K562 (cell line): ENCODE measurements around the gene ADD1. TPM values are rescaled to one million over a fixed set of nuclear protein-coding genes. Genes with fewer than 3 reads are reported as not detected.

ENCODE experiments used
- ATAC-seq: fragments of 200-7000 bp; cut with Tn5 transposase; 3 replicates; pipeline ENCODE4 v1.9.1; 2020; ENCODE audit warnings: moderate library complexity
- BruUV-seq: library from RNA; stranded (reverse); fragments of 400-500 nt; replicated peaks from 2 replicates; lab custom pipeline; 2021; lab: Mats Ljungman, UMichigan
- CTCF ChIA-PET: fragments of 300-600 bp; formaldehyde crosslinking; extraction: SDS; loops from one replicate; lab custom pipeline; 2021; ENCODE audit warnings: low intra/inter-chr PET ratio; lab: Yijun Ruan, JAX
- POLR2A ChIA-PET: fragments of 300-600, 350-650 bp; sonication (Branson Sonifier 250); formaldehyde crosslinking; extraction: SDS; loops from one replicate; lab custom pipeline; 2021; ENCODE audit warnings: antibody characterized with exemption, inconsistent platforms; lab: Yijun Ruan, JAX
- DNase-seq, 4 experiments: peaks; one replicate each; pipeline versions ENCODE4 v3.0.0 to v3.0.0-alpha.2; 2011 to 2018; ENCODE audit warnings: low spot score in 3 of 4, mixed read lengths in 3 of 4; ENCODE audit errors: extremely low read depth in 1 of 4
- FAIRE-seq: peaks from 2 replicates; lab custom pipeline; 2011; peaks lifted over from hg19 to GRCh38; lab: Jason Lieb, UNC
- H2AFZ ChIP-seq: 2 replicates; pipeline ENCODE4 v1.6.0; 2011; ENCODE audit warnings: low read depth, low read length, control low read depth, inconsistent platforms
- H3K27ac ChIP-seq: fragments of 200-600 bp; 3 replicates; pipeline ENCODE4 v1.8.0; 2011; ENCODE audit warnings: low read depth, mild to moderate bottlenecking, control low read depth, inconsistent platforms, low read length, moderate library complexity, mixed read lengths; ENCODE audit errors: extremely low read depth
- H3K27me3 ChIP-seq, 2 experiments: fragments of 300-600 bp in 1 of 2; 2 replicates in 1 of 2; 3 replicates in 1 of 2; pipeline versions ENCODE4 v1.6.0 to v1.8.0; 2011; ENCODE audit warnings: inconsistent platforms in 2 of 2, low read length in 2 of 2, mild to moderate bottlenecking in 1 of 2, mixed read lengths in 1 of 2, moderate library complexity in 1 of 2; ENCODE audit not compliant: control insufficient read depth in 2 of 2, insufficient read depth in 2 of 2
- H3K36me3 ChIP-seq: fragments of 300-600 bp; 3 replicates; pipeline ENCODE4 v1.8.0; 2011; ENCODE audit warnings: mild to moderate bottlenecking, low read length, inconsistent platforms; ENCODE audit not compliant: control insufficient read depth, insufficient read depth
- H3K4me1 ChIP-seq, 2 experiments: fragments of 200-600 bp in 1 of 2; replicated peaks in 1 of 2; 2 replicates in 1 of 2; 3 replicates in 1 of 2; pipeline versions ENCODE4 v1.5.1 to v1.8.0; 2011; ENCODE audit warnings: inconsistent platforms in 2 of 2, low read length in 2 of 2, mild to moderate bottlenecking in 1 of 2, mixed read lengths in 1 of 2, moderate library complexity in 1 of 2; ENCODE audit not compliant: control insufficient read depth in 2 of 2, insufficient read depth in 2 of 2
- H3K4me2 ChIP-seq: 2 replicates; pipeline ENCODE4 v1.6.1; 2011; ENCODE audit warnings: low read length, control low read depth, inconsistent platforms, mixed read lengths; ENCODE audit not compliant: insufficient read depth
- H3K4me3 ChIP-seq: fragments of 200-600 bp; sonication (generic), shearing (Covaris generic); 2 replicates; pipeline ENCODE4 v1.5.1; 2016; ENCODE audit warnings: control low read depth, inconsistent platforms
- H3K79me2 ChIP-seq: fragments of 200-600 bp; 3 replicates; pipeline ENCODE4 v1.8.0; 2011; ENCODE audit warnings: low read length, inconsistent platforms; ENCODE audit not compliant: control insufficient read depth, insufficient read depth
- H3K9ac ChIP-seq, 2 experiments: 2 replicates each; pipeline versions ENCODE4 v1.6.0 to v1.6.1; 2011; ENCODE audit warnings: low read depth in 2 of 2, low read length in 2 of 2, control low read depth in 1 of 2, inconsistent platforms in 1 of 2, mild to moderate bottlenecking in 1 of 2, mixed read lengths in 1 of 2; ENCODE audit not compliant: insufficient read depth in 1 of 2
- H3K9me1 ChIP-seq: one replicate; pipeline ENCODE4 v1.6.0; 2011; ENCODE audit warnings: inconsistent platforms, mild to moderate bottlenecking, low read length, moderate library complexity; ENCODE audit not compliant: control insufficient read depth, insufficient read depth
- H3K9me3 ChIP-seq: replicated peaks from 2 replicates; pipeline ENCODE4 v1.5.1; 2011; ENCODE audit warnings: low read depth, low read length, inconsistent platforms; ENCODE audit not compliant: control insufficient read depth, insufficient read depth
- H4K20me1 ChIP-seq: replicated peaks from 2 replicates; pipeline ENCODE4 v1.6.1; 2011; ENCODE audit warnings: low read length, inconsistent platforms, mixed read lengths; ENCODE audit not compliant: control insufficient read depth, insufficient read depth
- ATF3 ChIP-seq, 2 experiments: fragments of 450-650 bp in 1 of 2; sonication (generic) in 1 of 2; formaldehyde crosslinking in 1 of 2; IDR thresholded peaks in 1 of 2; conservative IDR thresholded peaks in 1 of 2; 2 replicates each; pipeline versions ENCODE4 v1.6.1 to v1.8.1; 2016 to 2023; ENCODE audit warnings: mild to moderate bottlenecking in 2 of 2, moderate library complexity in 2 of 2, inconsistent platforms in 1 of 2, missing genetic modification reagents in 1 of 2
- MCM2 ChIP-seq: fragments of 450-650 bp; IDR thresholded peaks from 2 replicates; pipeline ENCODE4 v1.6.1; 2017; ENCODE audit warnings: low read depth, mild to moderate bottlenecking
- NFE2L1 ChIP-seq: fragments of 450-650 bp; IDR thresholded peaks from 2 replicates; pipeline ENCODE4 v1.6.1; 2016; ENCODE audit warnings: missing genetic modification characterization, low read depth, mild to moderate bottlenecking, missing compliant biosample characterization, moderate library complexity, borderline replicate concordance
- NR2C2 ChIP-seq, 2 experiments: fragments of 200-800 bp in 1 of 2; sonication (Bioruptor generic) in 1 of 2; sonication (generic) in 1 of 2; formaldehyde crosslinking in 1 of 2; IDR thresholded peaks; 2 replicates each; pipeline versions ENCODE4 v1.6.1 to v1.8.0; 2016 to 2022; ENCODE audit warnings: mild to moderate bottlenecking in 1 of 2, missing compliant biosample characterization in 1 of 2, missing genetic modification characterization in 1 of 2, missing genetic modification reagents in 1 of 2
- PCBP1 ChIP-seq: fragments of 200-400 bp; formaldehyde crosslinking; IDR thresholded peaks from 2 replicates; pipeline ENCODE4 v1.6.1; 2018; ENCODE audit warnings: mild to moderate bottlenecking, low read depth, low read length; ENCODE audit not compliant: poor library complexity, severe bottlenecking
- WGBS: fragments of 100-300 bp; shearing (Covaris generic); methylation state at CpG from one replicate; pipeline ENCODE4 v1.1.6; 2016; ENCODE audit warnings: low coverage, mixed read lengths; ENCODE audit not compliant: insufficient coverage; ENCODE audit errors: missing lambda C conversion rate; 5-methylcytosine and 5-hydroxymethylcytosine counted together
- in situ Hi-C: fragments of 300-500 bp; cut with MboI; formaldehyde crosslinking; loops from 4 replicates; pipeline ENCODE4 v1.15.0; 2018; ENCODE audit warnings: inconsistent platforms, mixed read lengths
- intact Hi-C: fragments of 100-400 bp; cut with micrococcal nuclease; formaldehyde crosslinking; loops from 2 replicates; pipeline ENCODE4 v1.14.2; 2022
- polyA plus RNA-seq, 8 experiments: library from polyadenylated mRNA; depleted of rRNA in 4 of 8; stranded (reverse) in 5 of 8; unstranded in 3 of 8; fragments of >200 nt; fragmentation: Nextera tagmentation in 2 of 8; fragmentation: Illumina TruSeq in 1 of 8; extraction: Ambion mirVana in 2 of 8; extraction: Trizol in 1 of 8; gene quantifications; 2 replicates each; pipeline versions ENCODE4 v1.2.1 to v1.2.3, GENCODE V29; 2011 to 2014; ENCODE audit warnings: inconsistent platforms in 1 of 8, missing spikeins in 1 of 8
- total RNA-seq, 7 experiments: library from RNA; depleted of rRNA in 6 of 7; stranded (reverse); fragments of >200 nt in 6 of 7; fragmentation: Illumina TruSeq in 2 of 7; extraction: Trizol in 2 of 7; gene quantifications; 2 replicates each; pipeline versions ENCODE4 v1.2.1 to v1.2.3, GENCODE V29; 2011 to 2021; ENCODE audit warnings: low replicate concordance in 1 of 7
- TF ChIP-seq, protein P1 (sequence below): sonication (generic); formaldehyde crosslinking; IDR thresholded peaks from 2 replicates; pipeline ENCODE4 v1.8.1; 2023; ENCODE audit warnings: mild to moderate bottlenecking, missing genetic modification reagents
- TF ChIP-seq, protein P2 (sequence below): fragments of 250-450 bp; sonication (Bioruptor Pico); IDR thresholded peaks from 2 replicates; pipeline ENCODE4 v1.8.0; 2021; ENCODE audit warnings: moderate library complexity, mild to moderate bottlenecking, inconsistent platforms

The ADD1 gene
- total and polyA plus RNA-seq, 9 of the 15 experiments (the other 6 are each of a cell fraction or from before 2014, with no cell fraction given): 17.5 to 153 (median 74.0) TPM

DNA sequence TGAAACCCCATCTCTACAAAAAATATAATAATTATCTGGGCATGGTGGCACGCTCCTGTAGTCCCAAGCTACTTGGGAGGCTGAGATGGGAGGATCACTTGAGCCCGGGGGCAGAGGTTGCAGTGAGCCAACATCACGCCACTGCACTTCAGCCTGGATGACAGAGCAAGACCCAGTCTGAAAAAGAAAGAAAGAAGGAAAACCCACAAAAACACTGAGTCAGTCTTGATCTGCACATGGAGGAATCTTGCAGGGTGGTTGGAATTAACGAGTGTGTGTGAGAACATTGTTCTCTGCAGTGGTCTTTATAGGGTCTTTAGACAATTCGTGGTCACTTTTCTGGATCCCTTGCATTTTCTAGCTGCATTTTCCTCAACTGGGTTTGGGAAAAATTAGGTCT lies 23.2 kb downstream of the ADD1 start:
- ATAC-seq (no peak), FAIRE-seq (no peak), DNase-seq (no peak)
- BruUV-seq: no TSS peak
- H2AFZ ChIP-seq: no peak overlapping the region
- H3K4me3 ChIP-seq: no peak overlapping the region
- WGBS: 63% methylated on average over 5 of the region's 5 CpGs
- H3K27ac ChIP-seq: no peak overlapping the region
- H4K20me1 ChIP-seq: peaks cover 59% of the 10 kb centered on the region
- H3K9me1 ChIP-seq: peaks cover 6% of the 10 kb centered on the region
- peaks cover 22 to 44% of the 10 kb centered on the region in 2 experiments for H3K4me1 ChIP-seq
- ChIA-PET POLR2A (interaction anchor here (0.9 to 1.6 kb wide), 3 partner anchors 12 to 16 kb away, joined by 3 to 5 read pairs (median 3); no protein-coding TSS in a partner anchor), CTCF (no interaction called here)
- in situ Hi-C loops (no loop called here), intact Hi-C loops (loop anchor here (5.0 kb wide), 1 partner anchor 75 kb away; the partner anchor contains the start of gene SH3BP2)
- peaks cover 8% of the 10 kb centered on the region; the same call in 1 of the 3 replicates for H3K36me3 ChIP-seq
- H3K27me3 ChIP-seq: no peaks in the 10 kb centered on the region
- H3K79me2 ChIP-seq: peaks cover 89% of the 10 kb centered on the region
- no peaks in the 10 kb centered on the region for H3K9me3 ChIP-seq
- no peak overlapping the region for H3K4me2 ChIP-seq
- H3K9ac ChIP-seq: no peak overlapping the region
- TF ChIP-seq, protein P1, sequence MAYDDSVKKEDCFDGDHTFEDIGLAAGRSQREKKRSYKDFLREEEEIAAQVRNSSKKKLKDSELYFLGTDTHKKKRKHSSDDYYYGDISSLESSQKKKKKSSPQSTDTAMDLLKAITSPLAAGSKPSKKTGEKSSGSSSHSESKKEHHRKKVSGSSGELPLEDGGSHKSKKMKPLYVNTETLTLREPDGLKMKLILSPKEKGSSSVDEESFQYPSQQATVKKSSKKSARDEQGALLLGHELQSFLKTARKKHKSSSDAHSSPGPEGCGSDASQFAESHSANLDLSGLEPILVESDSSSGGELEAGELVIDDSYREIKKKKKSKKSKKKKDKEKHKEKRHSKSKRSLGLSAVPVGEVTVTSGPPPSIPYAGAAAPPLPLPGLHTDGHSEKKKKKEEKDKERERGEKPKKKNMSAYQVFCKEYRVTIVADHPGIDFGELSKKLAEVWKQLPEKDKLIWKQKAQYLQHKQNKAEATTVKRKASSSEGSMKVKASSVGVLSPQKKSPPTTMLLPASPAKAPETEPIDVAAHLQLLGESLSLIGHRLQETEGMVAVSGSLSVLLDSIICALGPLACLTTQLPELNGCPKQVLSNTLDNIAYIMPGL: no peak
- no peak for TF ChIP-seq MCM2
- TF ChIP-seq PCBP1: no peak
- TF ChIP-seq NR2C2 (CRISPR knock-in tag; IDR thresholded peaks at IDR 0.05): no peak
- TF ChIP-seq NR2C2 (tag; IDR thresholded peaks at IDR 0.05): 0 out of 2 replicates have a peak, but pooled peaks have one; percentile 18
- TF ChIP-seq NFE2L1 (tag): no peak
- TF ChIP-seq, protein P2, sequence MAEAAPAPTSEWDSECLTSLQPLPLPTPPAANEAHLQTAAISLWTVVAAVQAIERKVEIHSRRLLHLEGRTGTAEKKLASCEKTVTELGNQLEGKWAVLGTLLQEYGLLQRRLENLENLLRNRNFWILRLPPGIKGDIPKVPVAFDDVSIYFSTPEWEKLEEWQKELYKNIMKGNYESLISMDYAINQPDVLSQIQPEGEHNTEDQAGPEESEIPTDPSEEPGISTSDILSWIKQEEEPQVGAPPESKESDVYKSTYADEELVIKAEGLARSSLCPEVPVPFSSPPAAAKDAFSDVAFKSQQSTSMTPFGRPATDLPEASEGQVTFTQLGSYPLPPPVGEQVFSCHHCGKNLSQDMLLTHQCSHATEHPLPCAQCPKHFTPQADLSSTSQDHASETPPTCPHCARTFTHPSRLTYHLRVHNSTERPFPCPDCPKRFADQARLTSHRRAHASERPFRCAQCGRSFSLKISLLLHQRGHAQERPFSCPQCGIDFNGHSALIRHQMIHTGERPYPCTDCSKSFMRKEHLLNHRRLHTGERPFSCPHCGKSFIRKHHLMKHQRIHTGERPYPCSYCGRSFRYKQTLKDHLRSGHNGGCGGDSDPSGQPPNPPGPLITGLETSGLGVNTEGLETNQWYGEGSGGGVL (CRISPR knock-in tag): no peak
- TF ChIP-seq ATF3 (IDR thresholded peaks at IDR 0.05): no peak
- no peak for TF ChIP-seq ATF3 (CRISPR knock-in tag; conservative IDR thresholded peaks at IDR 0.05)
- TF ChIP-seq, all 486 proteins: peak for 1
